ENCODE measurements around the gene SH3PXD2A.

DNA sequence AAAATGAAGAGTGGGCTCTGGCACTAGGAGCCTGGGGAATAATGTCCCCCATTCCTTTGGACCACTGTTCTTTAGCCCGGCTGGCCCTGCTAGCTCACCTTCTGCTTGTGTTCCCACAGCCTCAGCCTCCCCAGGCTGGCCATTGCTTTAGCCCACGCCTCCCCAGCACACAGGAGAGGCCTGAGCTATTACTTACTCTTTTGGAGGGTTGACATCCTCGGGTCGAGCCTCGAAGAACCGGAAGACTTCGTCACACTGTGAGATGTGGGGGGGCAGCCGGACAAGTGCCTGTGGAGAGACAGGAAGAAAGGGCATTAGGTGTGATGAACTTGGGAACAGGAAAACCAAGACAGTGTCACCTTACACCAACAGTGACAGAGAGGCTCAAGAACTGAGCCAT lies 131.3 kb downstream of the SH3PXD2A start:
- TF ChIP-seq CTCF (IDR thresholded peaks at IDR 0.05): no peak
- TF ChIP-seq POLR2A (IDR thresholded peaks at IDR 0.05): no peak
- no peak for TF ChIP-seq POLR2AphosphoS5 (IDR thresholded peaks at IDR 0.05)
